H1 (cell line): ENCODE measurements around the gene NUP133. TPM values are rescaled to one million over a fixed set of nuclear protein-coding genes. Genes with fewer than 3 reads are reported as not detected.

ENCODE experiments used
- CTCF ChIA-PET: fragments of 300-600 bp; sonication (Branson Sonifier 250); formaldehyde crosslinking; loops from one replicate; lab custom pipeline; 2021; ENCODE audit not compliant: partially characterized antibody; lab: Charles Lee
- POLR2A ChIA-PET: fragments of 300-600 bp; sonication (Branson Sonifier 250); formaldehyde crosslinking; loops from one replicate; lab custom pipeline; 2021; ENCODE audit warnings: inconsistent platforms; ENCODE audit not compliant: partially characterized antibody; lab: Charles Lee
- DNase-seq, 2 experiments: peaks; one replicate each; pipeline versions ENCODE4 v3.0.0 to v3.0.0-alpha.2; 2010 to 2022; ENCODE audit warnings: low spot score in 2 of 2, low read depth in 1 of 2, mixed read lengths in 1 of 2
- FAIRE-seq: peaks from 2 replicates; lab custom pipeline; 2011; peaks lifted over from hg19 to GRCh38; lab: Jason Lieb, UNC
- H2AFZ ChIP-seq: 2 replicates; pipeline ENCODE4 v1.8.1; 2012; ENCODE audit warnings: low read length, inconsistent platforms
- H2AK5ac ChIP-seq: 2 replicates; pipeline ENCODE4 v1.6.1; 2013; ENCODE audit warnings: low read depth, low read length
- H2BK120ac ChIP-seq: replicated peaks from 2 replicates; pipeline ENCODE3; 2013; ENCODE audit warnings: low read depth, low read length, inconsistent platforms
- H2BK12ac ChIP-seq: 2 replicates; pipeline ENCODE4 v1.6.1; 2013; ENCODE audit warnings: low read depth, low read length
- H2BK15ac ChIP-seq: 2 replicates; pipeline ENCODE4 v1.6.1; 2013; ENCODE audit warnings: low read length
- H2BK20ac ChIP-seq: 2 replicates; pipeline ENCODE4 v1.6.1; 2013; ENCODE audit warnings: low read length
- H2BK5ac ChIP-seq: 2 replicates; pipeline ENCODE4 v1.6.1; 2013; ENCODE audit warnings: low read depth, low read length
- H3K14ac ChIP-seq: 2 replicates; pipeline ENCODE4 v1.6.1; 2013; ENCODE audit warnings: inconsistent platforms; ENCODE audit not compliant: insufficient read length
- H3K18ac ChIP-seq: 2 replicates; pipeline ENCODE4 v1.6.1; 2013; ENCODE audit warnings: low read length; ENCODE audit errors: extremely low read depth
- H3K23ac ChIP-seq: 2 replicates; pipeline ENCODE4 v1.6.1; 2013; ENCODE audit warnings: inconsistent platforms; ENCODE audit not compliant: insufficient read length
- H3K23me2 ChIP-seq: 2 replicates; pipeline ENCODE4 v1.6.1; 2013; ENCODE audit warnings: low read depth, low read length
- H3K27ac ChIP-seq: 2 replicates; pipeline ENCODE4 v1.6.1; 2011; ENCODE audit warnings: low read depth, low read length, inconsistent platforms
- H3K27me3 ChIP-seq, 4 experiments: replicated peaks in 1 of 4; 1 replicate in 1 of 4; 2 replicates in 3 of 4; pipeline versions ENCODE4 v1.6.1 to v1.8.1; 2011 to 2013; ENCODE audit warnings: low read length in 3 of 4, mild to moderate bottlenecking in 3 of 4, inconsistent platforms in 2 of 4, mixed read lengths in 2 of 4, moderate library complexity in 1 of 4; ENCODE audit not compliant: control insufficient read depth in 3 of 4, insufficient read depth in 3 of 4; ENCODE audit errors: extremely low read depth in 1 of 4
- H3K36me3 ChIP-seq, 4 experiments: 2 replicates each; pipeline versions ENCODE4 v1.6.1 to v1.8.1; 2011 to 2013; ENCODE audit warnings: mild to moderate bottlenecking in 4 of 4, low read length in 3 of 4, moderate library complexity in 2 of 4, control low read depth in 1 of 4, inconsistent platforms in 1 of 4; ENCODE audit not compliant: insufficient read depth in 4 of 4, control insufficient read depth in 2 of 4
- H3K4ac ChIP-seq: replicated peaks from 2 replicates; pipeline ENCODE3; 2013; ENCODE audit warnings: low read length, low read depth, mixed read lengths, inconsistent platforms; ENCODE audit not compliant: insufficient read length
- H3K4me1 ChIP-seq, 4 experiments: replicated peaks in 1 of 4; 1 replicate in 1 of 4; 2 replicates in 3 of 4; pipeline versions ENCODE4 v1.6.1 to v1.8.1; 2011 to 2013; ENCODE audit warnings: low read length in 3 of 4, inconsistent platforms in 2 of 4, mixed read lengths in 1 of 4; ENCODE audit not compliant: insufficient read depth in 4 of 4, control insufficient read depth in 3 of 4
- H3K4me2 ChIP-seq, 2 experiments: 2 replicates each; pipeline versions ENCODE4 v1.6.1 to v1.8.1; 2011 to 2013; ENCODE audit warnings: low read depth in 2 of 2, low read length in 2 of 2, control low read depth in 1 of 2, inconsistent platforms in 1 of 2, mild to moderate bottlenecking in 1 of 2; ENCODE audit not compliant: insufficient read depth in 1 of 2
- H3K4me3 ChIP-seq, 4 experiments: fragments of 200-600, 300-600 bp in 1 of 4; sonication (generic), shearing (Covaris generic), sonication (Bioruptor Twin) in 1 of 4; 2 replicates each; pipeline versions ENCODE4 v1.5.1 to v1.8.1; 2011 to 2016; ENCODE audit warnings: low read length in 4 of 4, low read depth in 3 of 4, control low read depth in 2 of 4, inconsistent platforms in 2 of 4, mild to moderate bottlenecking in 2 of 4, mixed read lengths in 1 of 4, moderate library complexity in 1 of 4; ENCODE audit not compliant: insufficient read depth in 2 of 4; ENCODE audit errors: extremely low read depth in 1 of 4
- H3K56ac ChIP-seq: replicated peaks from 2 replicates; pipeline ENCODE3; 2013; ENCODE audit warnings: low read depth, mild to moderate bottlenecking, mixed read lengths, low read length, inconsistent platforms; ENCODE audit not compliant: insufficient read length
- H3K79me1 ChIP-seq: 2 replicates; pipeline ENCODE4 v1.6.1; 2013; ENCODE audit warnings: low read depth, low read length, control low read depth
- H3K79me2 ChIP-seq, 2 experiments: 2 replicates each; pipeline versions ENCODE4 v1.6.1 to v1.8.1; 2012 to 2013; ENCODE audit warnings: low read length in 2 of 2, mild to moderate bottlenecking in 2 of 2, inconsistent platforms in 1 of 2; ENCODE audit not compliant: insufficient read depth in 2 of 2, control insufficient read depth in 1 of 2
- H3K9ac ChIP-seq, 4 experiments: replicated peaks in 1 of 4; 1 replicate in 1 of 4; 2 replicates in 3 of 4; pipeline versions ENCODE4 v1.6.1 to v1.8.1; 2011 to 2013; ENCODE audit warnings: low read depth in 3 of 4, low read length in 3 of 4, control low read depth in 2 of 4, mild to moderate bottlenecking in 2 of 4, moderate library complexity in 2 of 4, inconsistent platforms in 1 of 4; ENCODE audit errors: extremely low read depth in 1 of 4
- H3K9me3 ChIP-seq, 2 experiments: 2 replicates each; pipeline versions ENCODE4 v1.6.1 to v1.8.1; 2012 to 2013; ENCODE audit warnings: mild to moderate bottlenecking in 2 of 2, moderate library complexity in 2 of 2, control low read depth in 1 of 2, inconsistent platforms in 1 of 2, low read depth in 1 of 2, low read length in 1 of 2, mixed read lengths in 1 of 2; ENCODE audit not compliant: insufficient read depth in 2 of 2
- H4K20me1 ChIP-seq, 2 experiments: replicated peaks in 1 of 2; 2 replicates each; pipeline versions ENCODE3 to v1.8.1; 2011 to 2013; ENCODE audit warnings: inconsistent platforms in 2 of 2, low read length in 2 of 2, mild to moderate bottlenecking in 1 of 2; ENCODE audit not compliant: insufficient read depth in 2 of 2, control insufficient read depth in 1 of 2
- H4K5ac ChIP-seq: 2 replicates; pipeline ENCODE4 v1.6.1; 2013; ENCODE audit warnings: low read length, low read depth, mixed read lengths, inconsistent platforms; ENCODE audit not compliant: insufficient read length
- H4K8ac ChIP-seq: 2 replicates; pipeline ENCODE4 v1.8.0; 2013; ENCODE audit warnings: mild to moderate bottlenecking, moderate library complexity, low read length, inconsistent platforms; ENCODE audit not compliant: insufficient read depth; ENCODE audit errors: extremely low read depth
- H4K91ac ChIP-seq: replicated peaks from 2 replicates; pipeline ENCODE3; 2013; ENCODE audit warnings: low read length, mixed read lengths, inconsistent platforms; ENCODE audit not compliant: insufficient read length
- CTBP2 ChIP-seq: IDR thresholded peaks from 2 replicates; pipeline ENCODE4 v1.7.0; 2011; ENCODE audit warnings: borderline replicate concordance, mild to moderate bottlenecking, moderate library complexity, mixed read lengths, low read length; ENCODE audit not compliant: insufficient read depth, insufficient read length
- EZH2 ChIP-seq: fragments of 200-600 bp; sonication (generic); IDR thresholded peaks from 2 replicates; pipeline ENCODE4 v1.7.1; 2012; ENCODE audit warnings: low read depth, mild to moderate bottlenecking, moderate library complexity, low read length, inconsistent platforms; ENCODE audit not compliant: severe bottlenecking
- FOSL1 ChIP-seq: IDR thresholded peaks from 2 replicates; pipeline ENCODE4 v1.6.1; 2011; ENCODE audit warnings: mild to moderate bottlenecking, low read depth, low read length, moderate library complexity; ENCODE audit not compliant: insufficient read depth
- JUN ChIP-seq: IDR thresholded peaks from 2 replicates; pipeline ENCODE4 v1.6.1; 2011; ENCODE audit warnings: low read depth, mild to moderate bottlenecking, improper control_type of control experiment, low read length
- KDM5A ChIP-seq: fragments of 200-600 bp; IDR thresholded peaks from 2 replicates; pipeline ENCODE4 v1.7.1; 2012; ENCODE audit warnings: mild to moderate bottlenecking, low read length, inconsistent platforms, mixed read lengths
- RXRA ChIP-seq: IDR thresholded peaks from 2 replicates; pipeline ENCODE4 v1.6.1; 2011; ENCODE audit warnings: low read depth, mild to moderate bottlenecking, low read length, moderate library complexity; ENCODE audit not compliant: insufficient read depth
- SAP30 ChIP-seq: fragments of 300-600 bp; sonication (generic); IDR thresholded peaks from 2 replicates; pipeline ENCODE4 v1.7.1; 2012; ENCODE audit warnings: low read length, moderate library complexity, mild to moderate bottlenecking, inconsistent platforms; ENCODE audit not compliant: insufficient read depth, insufficient replicate concordance
- SIN3A ChIP-seq, 2 experiments: IDR thresholded peaks in 1 of 2; conservative IDR thresholded peaks in 1 of 2; 2 replicates each; pipeline ENCODE4 v1.6.1; 2011 to 2012; ENCODE audit warnings: low read length in 2 of 2, improper control_type of control experiment in 1 of 2, low read depth in 1 of 2, mild to moderate bottlenecking in 1 of 2
- SIX5 ChIP-seq: IDR thresholded peaks from 2 replicates; pipeline ENCODE4 v1.6.1; 2011; ENCODE audit warnings: mild to moderate bottlenecking, low read depth, low read length
- TCF12 ChIP-seq: IDR thresholded peaks from 2 replicates; pipeline ENCODE4 v1.6.1; 2011; ENCODE audit warnings: low read depth, mild to moderate bottlenecking, low read length
- WGBS, 2 experiments: shearing (Covaris generic) in 1 of 2; methylation state at CpG; one replicate each; pipeline versions ENCODE4 v1.1.6 to v1.1.7; 2013 to 2015; ENCODE audit warnings: low lambda C conversion rate in 2 of 2, mixed read lengths in 2 of 2, inconsistent platforms in 1 of 2, low coverage in 1 of 2, missing lambda C conversion rate in 1 of 2; ENCODE audit not compliant: insufficient replicate concordance in 2 of 2, insufficient coverage in 1 of 2, insufficient read length in 1 of 2; ENCODE audit errors: extremely low coverage in 1 of 2, missing lambda C conversion rate in 1 of 2; 5-methylcytosine and 5-hydroxymethylcytosine counted together
- polyA plus RNA-seq, 7 experiments: library from polyadenylated mRNA; depleted of rRNA in 3 of 7; stranded (reverse) in 5 of 7; unstranded in 2 of 7; fragments of >200 nt in 5 of 7; fragments of 200-250 nt in 2 of 7; gene quantifications; 1 replicate in 5 of 7; 2 replicates in 1 of 7; 4 replicates in 1 of 7; pipeline versions ENCODE4 v1.2.1 to v1.2.3, GENCODE V29; 2011 to 2013; ENCODE audit warnings: missing spikeins in 2 of 7, mixed read lengths in 2 of 7
- total RNA-seq: library from RNA; stranded (reverse); fragmentation: NEBNext Ultra II Directional; extraction: Animal tissue kit (Norgen Biotek cat#: 25700); gene quantifications from 2 replicates; pipeline ENCODE4 v1.2.1, GENCODE V29; 2021
- TF ChIP-seq, protein P1 (sequence below): IDR thresholded peaks from 2 replicates; pipeline ENCODE4 v1.6.1; 2012; ENCODE audit warnings: inconsistent platforms

Gene NUP133
- total and polyA plus RNA-seq, 2 of the 8 experiments (the other 6 are each of a cell fraction or from before 2014, with no cell fraction given) = 20.6 to 72.1 TPM

DNA sequence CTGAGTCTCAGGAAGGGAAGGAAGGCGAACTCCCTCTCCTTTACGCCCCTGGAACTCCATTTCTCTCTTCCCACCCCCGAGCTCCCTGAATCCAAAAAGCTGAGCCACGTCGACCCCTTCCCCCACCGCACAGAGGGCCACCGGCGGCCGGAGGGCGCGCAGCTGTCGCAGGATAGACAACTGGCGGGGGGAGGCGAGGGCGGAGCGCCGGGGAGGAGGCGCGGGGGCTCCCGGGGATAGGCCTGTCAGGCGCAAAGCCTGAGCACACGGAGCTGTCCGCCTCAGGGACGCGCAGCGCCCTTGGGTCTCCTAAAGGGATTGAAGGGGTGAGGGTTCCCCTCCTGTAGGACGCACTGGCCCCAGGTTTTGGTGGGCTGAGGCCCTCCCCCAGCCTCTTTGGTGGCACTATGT is 73.5 kb downstream of the NUP133 start:
- Histone ChIP-seq H3K4me1 (peaks cover 0 to 18% (median 10%) of the 10 kb centered on the region in 4 experiments; a peak in 6 of 7 replicates), H3K23me2 (peaks cover 7% of the 10 kb centered on the region), H3K18ac (peak overlapping the region; percentile 64), H3K79me1 (no peaks in the 10 kb centered on the region; the same call in 1 of the 2 replicates), H3K23ac (no peak overlapping the region), H3K36me3 (peaks cover 0 to under 1% (median 0%) of the 10 kb centered on the region in 4 experiments; a peak in 1 of 8 replicates), H2BK12ac (peak overlapping the region; percentile 75; the same call in 1 of the 2 replicates), H4K5ac (no peak overlapping the region), H3K4me2 (peak overlapping the region; percentile 76), H4K91ac (no peak overlapping the region), H2AK5ac (no peak overlapping the region), H2BK15ac (0 out of 2 replicates have a peak overlapping the region, but pooled peaks have one; percentile 81), H4K20me1 (peaks cover 0 to 5% of the 10 kb centered on the region in 2 experiments), H4K8ac (no peak overlapping the region), H2BK120ac (no peak overlapping the region), H2BK20ac (no peak overlapping the region), H3K4me3 (peak overlapping the region; percentile 30 to 64 (median 40)), H3K14ac (no peak overlapping the region), H2BK5ac (peak overlapping the region; percentile 49; the same call in 1 of the 2 replicates), H3K27ac (no peak overlapping the region), H2AFZ (peak overlapping the region; percentile 66; the same call in 1 of the 2 replicates), H3K9me3 (no peaks in the 10 kb centered on the region), H3K79me2 (no peaks in the 10 kb centered on the region), H3K4ac (no peak overlapping the region), H3K27me3 (peaks cover 35 to 63% (median 58%) of the 10 kb centered on the region in 4 experiments), H3K56ac (no peak overlapping the region), H3K9ac (peak overlapping the region in 2 of 4 experiments; percentile 24 to 51; a peak in 2 of 7 replicates)
- DNase-seq (peak in 1 of 2 experiments; percentile 79), FAIRE-seq (no peak)
- CTCF ChIA-PET = interaction anchor here (0.6 to 3.7 kb wide), 6 partner anchors 18 to 916 kb away, joined by 3 to 10 read pairs (median 4); no protein-coding TSS in a partner anchor
- WGBS, 2 experiments = 2% methylated on average over 16 of the region's 27 CpGs; no CpG with 5 or more reads in 1 of the 2 experiments
- POLR2A ChIA-PET = interaction anchor here (0.7 to 6.1 kb wide), 14 partner anchors 8 to 978 kb away, joined by 3 to 48 read pairs (median 3); partner anchors contain the start of gene NUP133
- no peak for TF ChIP-seq SAP30
- no peak for TF ChIP-seq KDM5A
- no peak for TF ChIP-seq RXRA
- TF ChIP-seq EZH2 = no peak
- TF ChIP-seq CTBP2 = peak; percentile 2
- 0 out of 4 replicates have a peak, but pooled peaks of 1 of the 2 experiments have one; percentile 53 for TF ChIP-seq SIN3A (conservative IDR thresholded peaks at IDR 0.05 in 1 of 2, IDR thresholded peaks at IDR 0.05 in 1 of 2; ENCODE audit: low read depth in 1 of 2, low read length in 2 of 2)
- TF ChIP-seq TCF12 = 0 out of 2 replicates have a peak, but pooled peaks have one; percentile 48
- TF ChIP-seq SIX5 = no peak
- no peak for TF ChIP-seq FOSL1
- TF ChIP-seq, protein P1, sequence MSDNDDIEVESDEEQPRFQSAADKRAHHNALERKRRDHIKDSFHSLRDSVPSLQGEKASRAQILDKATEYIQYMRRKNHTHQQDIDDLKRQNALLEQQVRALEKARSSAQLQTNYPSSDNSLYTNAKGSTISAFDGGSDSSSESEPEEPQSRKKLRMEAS = no peak
- no peak for TF ChIP-seq JUN
